HG02763 (cell line): ENCODE data around the gene GPC3.
"Not testable (repeated sequence)": the region's sequence is repeated elsewhere in the genome, so short reads cannot be mapped to it uniquely, and the experiment has no call there.

Source experiments
- ATAC-seq: cut with Tn5 transposase; IDR thresholded peaks from one replicate; pipeline ENCODE4 v1.9.1; 2021; ENCODE audit warnings: mild to moderate bottlenecking, moderate library complexity; ENCODE audit not compliant: unreplicated experiment

The GPC3 gene

DNA sequence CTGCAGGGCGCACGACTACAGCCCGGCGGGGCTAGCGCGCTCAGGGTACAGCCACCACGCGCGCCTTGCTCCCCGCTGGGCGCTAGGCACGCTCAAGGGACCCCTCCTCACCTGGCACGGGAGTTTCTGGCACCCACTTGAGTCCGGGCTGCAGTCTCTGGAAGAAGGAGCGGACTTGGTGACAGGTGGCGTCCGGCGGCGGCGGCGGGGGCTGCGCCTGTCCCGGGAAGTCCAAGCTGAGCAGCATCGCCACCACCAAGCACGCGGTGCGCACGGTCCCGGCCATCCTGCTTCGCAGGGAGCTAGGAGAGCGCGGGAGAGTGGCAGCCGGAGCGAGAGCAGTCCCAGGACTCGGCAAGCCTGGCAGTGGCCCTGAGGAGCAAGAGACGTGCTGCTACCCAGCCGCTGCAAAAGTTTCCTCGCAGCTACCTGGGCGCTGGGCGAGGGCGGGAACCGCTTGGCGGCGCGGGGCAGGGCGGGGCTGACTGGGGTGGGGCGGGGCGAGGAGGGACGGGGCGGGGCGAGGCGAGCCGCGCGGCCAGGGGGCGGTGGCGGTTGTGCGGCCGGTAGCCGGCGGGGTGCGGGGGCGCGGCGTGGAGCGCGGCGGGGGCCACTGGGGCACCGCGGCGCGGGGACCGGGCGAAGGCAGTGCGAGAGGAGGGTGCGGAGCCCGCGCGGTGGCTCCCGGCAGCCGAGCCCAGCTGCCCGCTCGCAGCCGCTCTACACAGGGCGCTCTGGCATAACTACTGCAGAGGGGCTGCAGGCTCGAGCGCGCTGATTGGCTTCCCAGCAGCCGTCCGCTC, at the start of gene GPC3:
Gene GPC3, minus strand, starts transcription at position 431 of the 803 bp plus-strand sequence.
- no peak for ATAC-seq

DNA sequence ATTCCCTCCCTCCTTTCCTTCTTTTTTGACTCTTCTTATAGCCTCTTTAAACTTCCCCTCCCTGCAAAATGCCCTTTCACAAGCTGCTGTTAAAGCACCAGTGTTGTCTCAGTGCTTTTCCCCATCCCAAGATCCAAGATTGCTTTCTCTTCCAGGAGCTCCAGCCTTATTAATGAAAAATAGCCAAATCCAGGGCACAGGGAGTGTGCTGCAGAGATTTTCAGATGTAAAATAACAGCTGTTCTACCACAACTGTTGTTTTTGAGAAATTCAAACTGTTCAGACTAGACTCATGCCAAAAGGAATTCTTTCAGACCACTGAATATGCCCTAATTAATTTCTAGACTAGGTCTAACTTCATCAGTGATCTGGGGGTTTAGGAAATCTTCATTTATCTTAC, 47.0 kb upstream of the GPC3 start:
- ATAC-seq: no peak

DNA sequence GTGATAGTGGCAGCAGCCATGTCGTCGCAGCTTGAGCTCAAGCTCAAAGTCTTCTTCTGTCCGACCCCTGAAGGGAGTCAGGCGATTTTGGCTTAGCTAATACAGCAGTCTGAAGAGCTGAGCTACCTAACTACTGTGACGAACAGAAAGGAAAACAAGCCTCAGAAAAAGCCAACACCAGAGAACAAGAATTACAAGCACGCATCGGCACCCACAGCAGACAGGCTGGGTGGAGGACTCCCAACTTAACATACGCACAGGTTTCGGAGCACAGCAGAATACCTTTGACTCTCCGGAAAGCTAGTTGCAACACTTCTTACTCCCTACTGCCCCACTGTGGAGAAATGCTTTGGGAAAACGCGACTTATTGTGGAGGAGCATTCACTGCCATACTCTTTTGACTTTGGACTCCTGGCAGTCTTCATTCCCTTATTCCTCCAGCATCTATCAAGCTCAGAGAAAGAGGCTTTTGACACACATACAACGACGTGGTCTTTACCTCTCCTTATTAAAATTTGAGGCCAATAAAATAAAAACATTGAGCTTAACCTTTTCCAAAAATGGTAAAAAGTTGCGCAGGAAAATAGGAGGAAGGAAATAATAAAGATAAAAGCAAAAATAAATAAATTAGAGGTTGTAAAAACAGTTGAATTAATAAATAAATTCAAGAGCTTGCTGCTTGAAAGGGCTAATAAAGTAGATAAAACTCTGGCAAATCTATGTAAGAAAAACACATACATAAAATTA, 41.3 kb upstream of the GPC3 start:
- no peak for ATAC-seq

DNA sequence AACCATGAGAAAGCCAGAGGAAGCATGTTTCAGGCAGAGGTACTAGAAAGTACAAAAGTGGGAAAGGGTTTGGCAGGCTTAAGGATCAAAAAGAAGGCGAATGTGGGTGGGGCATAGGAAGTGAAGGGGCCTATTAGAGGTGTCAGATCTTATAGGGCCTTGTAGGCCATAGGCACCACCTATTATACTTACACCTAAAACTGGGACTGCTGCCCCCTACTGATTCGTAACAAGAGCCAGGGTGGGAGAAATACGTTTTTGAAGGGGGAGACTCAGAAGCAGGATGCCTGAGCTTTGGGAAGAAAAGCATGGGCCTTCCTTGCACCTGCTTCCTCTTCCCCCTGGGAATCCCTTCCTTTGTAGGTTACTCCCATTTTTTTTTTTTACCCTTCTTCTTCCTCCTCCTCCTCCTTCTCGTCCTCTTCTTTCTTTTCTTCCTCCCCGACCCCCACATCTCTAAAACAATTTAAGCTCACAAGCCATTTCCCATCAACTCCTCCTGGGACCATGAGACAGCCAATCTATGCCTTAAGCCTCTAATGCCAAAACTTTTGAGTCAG, 40.7 kb upstream of the GPC3 start:
- no peak for ATAC-seq

DNA sequence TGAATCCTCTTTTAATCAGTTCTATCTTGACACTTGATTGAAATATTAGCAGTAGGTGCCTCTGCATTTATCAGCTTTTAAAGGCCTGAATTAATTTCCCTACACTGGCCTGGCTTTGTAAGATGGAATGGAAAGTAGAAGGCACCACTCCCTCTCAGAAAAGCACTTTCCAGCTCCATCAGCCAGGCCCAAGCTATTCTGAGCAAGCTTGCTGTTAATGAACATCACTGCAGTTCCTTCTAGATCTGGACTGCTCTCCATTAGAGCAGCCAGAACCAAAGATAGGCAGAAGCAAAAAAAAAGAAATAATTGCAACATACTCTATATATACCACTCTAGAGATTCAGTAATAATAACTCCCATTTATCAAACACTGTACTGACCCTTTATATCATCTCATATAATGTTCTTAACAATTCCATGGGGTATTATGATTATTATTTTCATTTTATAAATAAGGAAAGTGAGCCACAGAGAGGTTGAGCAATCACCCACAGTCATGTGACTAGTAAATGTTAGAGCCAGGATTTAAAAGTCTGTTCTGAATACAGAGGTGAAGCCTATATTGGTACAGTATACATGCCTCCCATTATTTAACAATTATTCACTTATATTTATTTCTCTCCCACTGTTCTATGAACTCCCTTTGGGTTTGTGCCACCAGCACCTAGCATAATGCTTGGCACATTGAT, 39.4 kb upstream of the GPC3 start:
- ATAC-seq: no peak

DNA sequence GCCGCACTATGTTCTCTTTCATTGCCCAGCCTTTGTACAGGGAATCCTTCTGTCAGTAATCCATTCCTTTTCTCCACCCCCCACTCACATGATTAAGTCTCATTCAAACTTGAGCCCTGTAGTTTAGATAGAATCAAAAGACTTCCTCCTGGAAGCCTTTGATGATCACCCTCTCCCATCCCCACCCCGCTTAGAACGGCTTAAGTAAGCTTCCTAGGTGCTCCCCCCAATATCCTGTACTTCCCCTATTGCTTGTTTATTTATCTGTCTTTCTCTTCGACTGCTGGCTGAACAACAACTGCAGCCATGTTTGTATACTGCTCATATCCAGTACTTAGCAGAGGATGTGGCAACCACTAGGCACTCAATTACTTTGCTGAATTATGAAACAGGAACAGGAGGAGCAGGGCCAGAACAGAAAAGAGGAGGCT, 38.5 kb upstream of the GPC3 start:
- no peak for ATAC-seq

DNA sequence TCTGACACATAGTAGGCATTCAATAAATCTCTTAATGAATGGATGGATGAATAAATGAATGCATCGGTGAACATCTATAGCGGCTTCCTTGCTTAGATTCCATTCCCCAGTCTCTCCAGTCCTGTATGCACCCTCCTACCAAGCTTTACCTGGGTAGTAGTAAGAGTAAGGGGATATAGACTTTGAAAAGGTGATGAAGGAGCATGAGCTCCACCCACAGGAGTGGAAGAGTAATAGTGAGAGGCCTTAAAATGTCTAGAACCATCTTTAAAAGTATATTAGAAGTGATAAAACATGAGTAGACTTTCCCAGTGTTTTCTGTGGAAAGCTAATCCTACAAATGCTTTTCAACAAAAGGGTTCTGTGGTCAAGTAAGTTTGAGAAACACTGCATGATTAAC, 35.5 kb upstream of the GPC3 start:
- ATAC-seq: no peak

DNA sequence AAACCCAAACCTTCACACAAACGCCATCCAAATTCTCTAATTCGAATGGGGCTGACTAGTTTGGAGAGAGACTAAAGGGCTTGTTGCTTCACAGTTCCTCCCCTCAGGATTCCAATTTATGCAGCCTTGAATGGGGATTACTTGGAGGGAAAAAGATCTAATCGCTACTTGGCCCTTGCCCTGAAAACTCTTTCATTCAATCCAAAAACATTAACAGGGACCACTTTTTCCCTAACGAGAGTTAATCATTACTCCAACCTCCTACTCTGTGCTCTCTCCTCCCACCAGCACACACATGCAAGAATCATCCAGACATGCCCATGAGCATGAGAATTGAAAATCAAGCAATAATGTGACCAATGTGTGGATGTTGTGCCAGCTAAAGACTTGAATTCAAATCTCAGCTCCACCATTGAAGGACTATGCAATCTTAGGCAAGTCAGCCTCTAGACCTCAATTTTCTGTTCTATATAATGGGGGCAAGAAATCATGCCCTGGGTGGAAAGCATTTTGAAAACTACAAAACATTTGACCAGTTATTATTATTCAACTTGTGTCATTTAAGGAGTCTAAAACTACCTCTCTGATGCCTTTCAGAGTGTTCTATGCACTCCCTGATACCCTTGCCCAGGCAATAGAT, 34.3 kb upstream of the GPC3 start:
- ATAC-seq: no peak

DNA sequence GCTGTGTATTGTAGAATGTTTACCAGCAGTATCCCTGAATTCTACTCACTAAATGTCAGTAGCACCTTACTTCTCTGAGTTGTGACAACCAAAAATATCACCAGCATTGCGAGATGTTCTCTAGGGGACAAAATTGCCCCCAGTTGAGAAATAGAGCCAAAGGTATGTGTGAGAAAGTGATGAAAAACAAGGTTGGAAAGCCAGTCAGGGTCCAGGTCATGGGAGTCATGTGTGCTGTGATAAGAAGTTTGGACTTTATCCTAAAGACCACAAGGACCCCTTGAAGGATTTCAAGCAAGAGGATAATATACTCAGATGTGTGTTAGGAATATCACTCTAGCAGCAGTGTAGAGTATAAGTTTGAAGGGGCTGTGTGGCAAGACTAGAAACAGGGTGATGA, 30.9 kb upstream of the GPC3 start:
- not testable (repeated sequence) for ATAC-seq

DNA sequence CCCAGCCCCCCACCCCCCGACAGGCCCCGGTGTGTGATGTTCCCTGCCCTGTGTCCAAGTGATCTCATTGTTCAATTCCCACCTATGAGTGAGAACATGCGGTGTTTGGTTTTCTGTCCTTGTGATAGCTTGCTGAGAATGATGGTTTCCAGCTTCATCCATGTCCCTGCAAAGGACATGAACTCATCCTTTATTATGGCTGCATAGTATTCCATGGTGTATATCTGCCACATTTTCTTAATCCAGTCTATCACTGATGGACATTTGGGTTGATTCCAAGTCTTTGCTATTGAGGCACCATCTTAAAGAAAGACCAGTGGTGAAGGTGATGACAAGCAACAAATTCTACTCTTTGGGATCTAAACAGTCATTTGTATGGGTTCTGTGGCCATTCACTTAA, 30.1 kb upstream of the GPC3 start:
- not testable (repeated sequence) for ATAC-seq

DNA sequence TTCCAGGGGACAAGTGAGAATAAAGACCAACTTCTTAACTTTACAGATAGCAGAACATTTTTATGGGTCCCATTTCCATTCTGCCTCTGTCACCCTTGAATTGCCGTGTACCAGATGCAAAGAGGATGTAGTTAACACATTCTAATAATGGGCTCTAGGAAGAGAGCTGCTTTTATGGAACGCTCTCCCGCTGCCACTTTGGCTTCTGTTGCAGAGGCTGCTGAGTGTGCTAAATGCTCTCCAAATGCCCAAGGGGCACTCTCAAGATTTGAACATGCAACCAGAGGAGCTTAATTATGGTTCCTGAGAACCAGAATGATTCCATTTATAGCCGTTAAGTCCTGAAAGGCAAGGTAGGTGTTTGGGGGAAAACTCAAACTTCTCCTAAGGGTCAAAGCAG, 28.1 kb upstream of the GPC3 start:
- no peak for ATAC-seq

DNA sequence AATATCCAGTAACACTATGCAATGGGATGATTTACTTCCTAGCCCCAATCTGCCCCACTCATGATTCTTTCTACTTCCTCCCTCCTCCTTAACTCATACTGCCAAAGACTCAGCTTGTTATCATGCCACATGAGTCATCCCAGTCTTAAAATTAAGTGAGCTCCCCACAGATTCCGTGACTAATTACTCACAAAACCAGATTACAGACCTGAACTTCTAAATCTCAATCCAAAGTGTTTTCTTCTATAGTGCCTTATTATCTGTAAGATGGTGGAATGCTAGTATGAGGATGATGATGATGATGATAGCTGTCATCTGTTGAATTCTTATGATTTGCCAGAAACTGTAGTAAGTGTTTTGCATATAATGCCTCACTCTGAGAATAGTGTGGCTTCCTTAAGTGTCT, 27.7 kb upstream of the GPC3 start:
- ATAC-seq: no peak

DNA sequence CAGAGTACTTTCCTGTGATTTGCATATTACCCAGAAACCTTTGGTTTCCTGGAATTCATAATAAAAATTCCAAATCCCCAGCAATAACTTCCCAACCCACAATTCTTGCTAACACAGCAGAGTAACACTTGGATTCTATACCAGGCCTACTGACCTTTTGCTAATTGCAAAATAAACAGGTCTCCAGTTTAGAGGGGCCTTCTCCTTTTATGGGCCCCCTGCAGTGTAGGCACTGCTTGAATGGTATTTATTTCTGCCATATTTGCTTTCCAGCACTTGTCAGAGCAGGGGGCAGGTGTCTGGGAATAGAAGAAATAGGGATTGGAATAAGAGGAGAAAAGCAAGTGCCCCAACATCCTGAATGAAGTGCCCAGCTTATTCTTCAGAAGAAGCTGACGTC, 25.3 kb upstream of the GPC3 start:
- no peak for ATAC-seq

DNA sequence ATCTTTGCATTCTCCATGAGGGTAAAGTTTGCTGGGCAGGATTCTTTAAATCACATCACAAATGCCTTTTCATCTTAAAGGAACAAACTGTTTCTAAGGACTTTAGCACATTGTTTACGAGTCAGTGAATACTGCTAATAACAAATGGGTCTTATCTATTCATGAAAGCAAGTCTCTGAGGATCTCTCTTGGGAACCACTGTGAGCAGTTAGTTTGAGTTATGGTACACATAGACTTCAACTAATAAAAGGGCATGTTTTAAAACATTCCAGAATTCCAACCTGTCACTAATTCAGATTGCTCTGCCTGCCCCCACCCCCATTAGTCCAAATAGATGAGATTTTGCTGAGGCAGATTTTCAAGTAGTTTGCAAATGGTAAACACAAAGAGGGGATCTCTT, 22.3 kb upstream of the GPC3 start:
- no peak for ATAC-seq

DNA sequence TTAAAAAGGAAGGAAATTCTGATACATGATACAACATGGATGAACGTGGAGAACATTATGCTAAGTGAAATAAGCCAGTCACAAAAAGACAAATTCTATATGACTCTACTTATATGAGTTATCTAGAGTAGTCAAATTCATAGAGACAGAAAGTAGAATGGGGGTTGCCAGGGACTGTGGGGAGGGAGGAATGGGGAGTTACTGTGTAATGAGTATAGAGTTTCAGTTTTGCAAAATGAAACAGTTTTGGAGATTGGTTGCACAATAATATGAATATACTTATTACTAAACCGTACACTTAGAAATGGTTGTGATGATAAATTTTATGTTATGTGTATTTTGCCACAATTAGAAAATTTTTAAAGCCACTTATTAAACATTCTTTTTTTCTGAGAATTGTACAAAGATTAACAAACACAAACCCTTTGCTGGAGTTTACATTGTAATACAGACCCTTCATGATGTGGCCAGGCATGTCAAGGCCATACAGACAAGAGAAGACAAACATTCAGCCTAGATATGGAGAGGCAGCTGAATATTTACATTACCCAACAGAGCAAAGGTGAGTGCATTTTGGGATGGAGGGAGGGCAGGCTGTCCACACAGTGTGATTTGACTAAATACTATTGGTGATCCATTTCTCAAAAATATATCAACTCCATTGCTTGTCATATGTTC, 21.2 kb upstream of the GPC3 start:
- no peak for ATAC-seq

DNA sequence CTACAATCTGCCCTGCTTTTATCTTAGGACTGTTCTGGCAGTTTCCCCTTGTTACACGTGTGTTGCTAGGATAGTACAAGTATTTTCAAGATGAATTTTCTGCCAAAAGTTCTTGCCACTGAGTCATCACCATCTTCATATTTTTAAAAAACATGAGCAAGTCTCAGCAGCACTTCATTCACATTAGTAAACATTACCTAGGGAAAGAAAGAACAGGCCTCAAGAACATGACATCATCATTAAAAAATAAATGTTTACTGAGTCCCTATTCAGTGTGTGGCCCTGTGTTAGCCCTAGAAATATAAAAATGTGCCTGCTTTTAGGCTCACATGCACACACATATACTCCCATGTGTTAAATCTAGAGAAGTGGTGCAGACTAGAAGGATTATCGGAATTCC, 18.7 kb upstream of the GPC3 start:
- ATAC-seq: no peak

DNA sequence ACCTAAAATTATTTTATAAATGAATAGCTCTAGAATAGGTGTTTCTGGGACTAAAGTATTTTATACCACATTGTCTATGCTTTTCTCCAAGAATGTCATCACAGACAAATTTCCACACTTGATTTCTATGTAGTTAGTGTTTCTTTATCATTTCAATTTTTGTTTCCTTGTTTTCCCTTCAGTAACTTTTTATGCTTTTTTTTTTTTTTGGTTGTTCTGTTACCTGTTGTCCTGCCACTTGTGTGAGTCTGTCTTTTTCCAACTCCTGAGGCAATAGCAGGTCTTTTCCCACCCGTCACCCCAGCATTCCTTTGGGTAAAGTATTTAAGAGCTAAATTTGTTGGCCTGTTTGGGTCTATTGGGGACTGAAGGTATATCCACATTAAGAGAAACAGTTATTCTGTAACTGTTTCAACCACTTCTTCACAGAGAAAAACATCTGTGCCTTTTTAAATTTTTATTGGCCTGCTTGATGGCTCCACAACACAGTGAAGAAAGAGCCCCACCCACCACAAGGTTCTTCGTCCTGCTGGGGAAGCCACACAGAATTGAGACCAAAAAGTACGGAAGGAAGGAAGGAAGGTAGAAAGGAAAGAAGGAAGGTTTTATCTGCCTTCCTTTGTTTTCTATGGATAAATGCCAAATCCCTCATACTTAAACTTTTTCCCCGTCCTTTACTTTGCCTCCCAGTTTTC, 17.7 kb upstream of the GPC3 start:
- ATAC-seq: no peak

DNA sequence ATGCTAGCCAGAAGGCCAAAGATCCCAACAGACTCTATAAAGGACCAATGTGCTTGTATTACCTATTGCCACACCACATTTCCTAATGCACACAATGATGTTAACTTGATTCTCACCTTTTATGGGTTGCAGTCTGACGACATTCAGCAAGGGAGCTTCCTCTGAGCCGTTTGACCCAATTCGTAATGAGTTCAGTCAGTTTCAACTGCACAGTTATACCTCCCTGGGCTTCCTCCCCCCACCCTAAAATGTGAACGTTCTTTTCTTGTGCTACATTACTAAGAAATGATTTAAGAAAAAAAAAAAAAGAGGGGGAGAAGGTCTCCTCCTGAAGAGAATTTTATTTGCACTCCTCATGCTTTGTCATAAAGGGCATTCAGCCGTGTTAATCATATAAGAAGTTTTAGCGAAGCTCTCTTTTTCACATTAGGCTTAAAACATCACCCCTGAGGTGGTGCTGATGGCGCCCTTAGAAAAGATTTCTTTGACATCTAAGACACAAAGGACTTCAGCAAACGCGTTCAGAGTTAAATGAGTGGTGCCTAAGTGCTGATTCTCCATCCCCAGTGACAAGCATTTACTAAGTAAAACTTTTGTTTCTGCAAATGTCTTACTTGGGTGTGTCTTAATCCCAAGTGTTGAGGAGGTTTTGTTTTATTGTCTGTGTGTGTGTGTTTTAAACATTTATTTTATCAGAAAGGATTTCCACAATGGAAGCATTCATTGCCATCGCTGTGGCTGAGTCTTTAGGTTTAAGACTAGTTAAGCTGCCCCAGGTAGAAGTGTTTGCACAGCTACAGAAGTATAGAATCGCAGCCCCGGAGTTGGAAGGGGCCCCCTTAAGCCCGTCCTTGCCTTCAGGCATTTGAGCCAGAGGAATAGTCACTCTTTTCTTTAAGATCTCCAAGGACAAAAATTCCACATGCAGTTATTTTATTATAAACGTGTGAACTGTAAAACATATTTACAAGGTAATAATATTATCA, 15.2 kb upstream of the GPC3 start:
- no peak for ATAC-seq
